GM18861 (cell line): ENCODE data around the gene RPL22.
"Not testable (repeated sequence)": the region's sequence is repeated elsewhere in the genome, so short reads cannot be mapped to it uniquely, and the experiment has no call there.

Experiments used
- ATAC-seq: cut with Tn5 transposase; IDR thresholded peaks from one replicate; pipeline ENCODE4 v1.9.1; 2021; ENCODE audit not compliant: unreplicated experiment

The RPL22 gene

DNA sequence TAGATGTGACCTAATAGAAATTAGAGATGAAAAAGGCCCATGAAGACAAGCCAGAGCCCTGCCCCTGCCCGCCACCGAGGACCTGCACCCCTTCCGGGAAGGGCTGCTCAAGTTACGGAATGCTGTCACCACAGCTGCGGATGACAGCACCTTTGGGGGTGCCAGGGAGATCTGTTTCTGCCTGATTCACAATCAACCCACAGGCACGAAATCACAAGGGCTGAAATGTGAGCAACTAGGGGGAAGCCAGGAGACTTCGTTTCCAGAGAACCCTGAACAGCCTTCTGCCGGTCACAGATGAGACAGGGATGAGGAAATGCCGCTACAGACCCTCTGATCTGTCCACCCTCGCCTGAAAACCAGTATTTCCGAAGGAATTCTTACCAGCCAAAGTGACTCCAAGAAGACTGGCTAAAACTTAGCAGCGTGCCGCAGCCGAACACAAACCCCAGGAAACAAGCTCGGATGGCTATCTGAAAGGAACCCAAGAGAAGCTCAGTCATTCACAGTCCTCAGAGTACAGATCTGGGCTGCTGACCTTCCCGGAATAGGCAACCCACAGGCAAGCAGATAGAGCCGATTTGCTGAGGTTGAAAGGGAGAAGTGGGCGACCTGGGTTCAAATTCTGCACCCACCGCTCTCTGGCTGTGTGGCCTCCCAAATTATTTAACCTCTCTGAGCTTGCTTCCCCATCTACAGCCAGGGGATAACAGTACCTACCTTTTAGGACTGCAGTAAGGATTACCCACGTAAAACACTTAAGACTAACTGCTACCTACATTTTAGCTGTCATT, 35.3 kb upstream of the RPL22 start:
- no peak for ATAC-seq

DNA sequence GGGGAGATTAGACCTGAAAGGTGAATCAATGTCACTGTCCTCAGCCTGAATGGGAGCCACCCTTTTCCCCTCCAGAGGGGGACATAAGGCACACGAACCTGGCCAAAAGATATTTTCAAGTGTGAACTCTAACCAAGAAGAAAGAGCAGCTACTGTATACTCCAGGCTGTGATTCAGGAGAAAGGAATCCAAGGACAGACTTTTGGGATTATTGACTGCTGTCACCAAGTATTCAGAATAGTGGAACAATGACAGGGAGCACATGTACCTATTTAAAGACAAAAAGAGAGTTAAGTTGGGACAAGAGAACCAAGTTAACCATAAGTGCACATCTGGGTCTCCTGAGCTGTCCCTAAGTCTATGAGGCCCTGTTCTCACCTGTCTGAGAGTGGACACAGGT, 34.0 kb upstream of the RPL22 start:
- ATAC-seq = no peak

GRCh38 chr1:6225651-6226050, 26.3 kb upstream of the RPL22 start:
- ATAC-seq = no peak

DNA sequence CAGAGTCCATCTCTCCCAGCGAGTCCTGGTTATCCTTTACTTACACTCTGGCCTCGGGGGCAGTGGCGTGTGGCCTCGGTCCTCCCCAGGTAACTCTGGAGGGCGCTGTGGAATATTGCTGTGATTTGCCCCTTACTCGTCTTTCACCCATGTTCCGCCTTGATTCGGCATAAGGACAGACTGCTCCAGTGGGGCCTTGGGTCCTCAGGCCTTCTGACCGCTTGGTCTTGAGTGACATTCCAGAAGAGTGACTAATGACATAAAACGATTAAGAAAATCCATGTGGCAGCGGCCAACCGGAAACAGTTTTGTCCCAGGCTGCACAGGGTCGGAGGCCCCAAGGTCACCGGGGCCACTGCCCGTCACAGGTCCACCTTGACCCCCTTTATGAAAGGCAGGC, 25.3 kb upstream of the RPL22 start:
- no peak for ATAC-seq

- ATAC-seq = no peak
Measured at GRCh38 chr1:6223617-6224016, 24.2 kb upstream of the RPL22 start.

GRCh38 chr1:6222636-6223035, 23.2 kb upstream of the RPL22 start:
- ATAC-seq = no peak

GRCh38 chr1:6221210-6221784, 21.9 kb upstream of the RPL22 start:
- ATAC-seq = no peak

DNA sequence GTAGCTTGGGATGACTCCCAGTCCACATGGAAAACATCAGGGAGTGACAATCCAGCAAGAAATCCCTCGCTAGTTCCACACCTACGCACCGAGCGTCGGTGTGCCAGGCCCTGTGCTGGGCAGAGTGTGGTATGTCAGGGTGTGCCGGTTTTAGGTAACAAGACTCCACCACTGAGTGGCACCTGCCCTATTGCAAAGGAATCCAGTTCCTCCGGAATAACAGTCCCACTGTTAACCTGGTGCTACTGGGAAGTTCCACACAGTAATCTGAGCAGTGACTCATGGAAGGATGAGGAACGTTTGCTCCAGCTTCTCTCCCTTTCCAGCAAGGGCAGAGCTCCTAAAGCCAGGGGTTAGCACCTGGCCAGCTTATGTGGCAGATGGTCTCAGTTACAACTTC, 20.8 kb upstream of the RPL22 start:
- ATAC-seq = no peak

DNA sequence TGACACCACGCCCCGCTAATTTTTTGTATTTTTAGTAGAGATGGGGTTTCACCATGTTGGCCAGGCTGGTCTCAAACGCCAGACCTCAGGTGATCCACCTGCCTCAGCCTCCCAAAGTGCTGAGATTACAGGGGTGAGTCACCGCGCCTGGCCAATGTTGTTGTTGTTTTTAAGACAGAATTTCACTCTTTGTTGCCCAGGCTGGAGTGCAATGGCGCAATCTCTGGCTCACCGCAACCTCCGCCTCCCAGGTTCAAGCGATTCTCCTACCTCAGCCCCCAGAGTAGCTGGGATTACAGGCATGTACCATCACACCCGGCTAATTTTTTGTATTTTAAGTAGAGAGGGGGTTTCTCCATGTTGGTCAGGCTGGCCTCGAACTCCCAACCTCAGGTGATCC, 20.2 kb upstream of the RPL22 start:
- not testable (repeated sequence) for ATAC-seq

DNA sequence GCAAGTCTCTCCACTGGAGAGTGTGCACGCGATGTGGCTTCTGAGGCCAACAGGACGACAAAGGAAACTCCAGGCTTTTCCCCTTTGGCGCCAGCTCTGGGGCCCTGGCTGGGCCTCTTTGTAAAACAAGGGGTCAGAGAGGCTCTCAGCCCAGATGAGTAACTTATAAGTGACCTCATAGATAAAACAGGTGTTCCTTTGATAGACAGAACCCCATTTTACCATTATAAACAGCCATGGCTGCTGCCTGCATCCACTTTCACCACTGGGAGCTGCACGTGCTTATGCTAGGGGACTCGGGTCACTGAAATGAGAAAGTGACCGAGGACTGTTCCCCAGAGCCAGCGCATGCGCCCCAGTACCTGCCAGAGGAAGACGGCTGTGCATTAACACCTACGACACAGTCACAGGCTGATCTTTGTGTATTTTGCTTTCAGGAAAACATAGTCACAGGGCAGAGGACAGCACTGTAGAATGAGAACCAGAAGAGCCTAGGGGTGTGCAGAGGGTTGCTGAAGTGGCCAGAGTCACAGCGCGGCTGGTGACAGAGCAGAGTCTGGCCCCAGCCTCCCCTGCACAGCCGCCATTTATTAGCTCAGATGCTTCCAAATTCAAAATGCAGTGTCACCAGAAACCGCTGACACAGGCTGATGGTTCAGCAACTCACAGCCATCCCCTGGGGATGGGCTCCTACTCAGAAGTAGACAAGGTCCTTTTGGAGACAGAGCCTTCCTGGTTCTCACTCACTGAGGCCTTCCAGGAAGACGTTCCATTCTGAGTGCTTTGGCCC, 19.2 kb upstream of the RPL22 start:
- no peak for ATAC-seq

GRCh38 chr1:6212193-6212959, 13.0 kb upstream of the RPL22 start:
- ATAC-seq = no peak

- no peak for ATAC-seq
Measured at GRCh38 chr1:6211731-6212130, 12.3 kb upstream of the RPL22 start.

- no peak for ATAC-seq
Measured at GRCh38 chr1:6210591-6211355, 11.4 kb upstream of the RPL22 start.

GRCh38 chr1:6209661-6210580, 10.5 kb upstream of the RPL22 start:
- no peak for ATAC-seq

DNA sequence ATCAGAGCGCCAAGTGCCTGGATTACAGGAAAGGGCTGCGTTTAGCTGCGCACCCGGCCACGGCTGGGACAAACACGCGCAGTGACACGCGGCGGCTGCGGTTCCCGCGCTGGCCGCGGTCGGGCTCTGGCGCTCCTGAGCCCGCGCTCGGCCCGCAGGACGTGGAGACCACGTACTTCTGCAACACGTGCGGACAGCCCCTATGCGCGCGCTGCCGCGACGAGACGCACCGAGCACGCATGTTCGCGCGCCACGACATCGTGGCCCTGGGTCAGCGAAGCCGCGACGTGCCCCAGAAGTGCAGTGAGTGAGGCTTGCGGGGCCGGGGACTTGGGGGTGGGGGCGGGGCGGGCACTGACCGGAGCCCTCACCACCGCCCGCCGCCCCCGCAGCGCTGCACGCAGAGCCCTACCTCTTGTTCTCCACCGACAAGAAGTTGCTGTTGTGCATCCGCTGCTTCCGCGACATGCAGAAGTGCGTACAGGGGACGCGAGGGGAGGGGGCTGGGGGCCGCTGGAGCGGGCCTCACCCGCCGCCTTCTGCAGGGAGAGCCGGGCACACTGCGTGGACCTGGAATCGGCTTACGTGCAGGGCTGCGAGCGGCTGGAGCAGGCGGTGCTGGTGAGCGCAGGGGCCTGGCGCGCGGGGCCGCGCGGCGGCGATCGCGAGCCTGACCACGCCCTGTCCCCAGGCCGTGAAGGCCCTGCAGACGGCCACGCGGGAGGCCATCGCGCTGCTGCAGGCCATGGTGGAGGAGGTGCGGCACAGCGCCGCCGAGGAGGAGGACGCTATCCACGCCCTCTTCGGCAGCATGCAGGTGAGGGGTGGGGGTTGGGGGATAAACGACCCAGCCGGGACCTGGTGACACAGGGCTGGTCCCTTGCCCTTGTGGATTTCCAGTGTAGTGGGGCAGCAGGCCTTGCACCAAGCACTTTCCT, 9.6 kb upstream of the RPL22 start:
- no peak for ATAC-seq

DNA sequence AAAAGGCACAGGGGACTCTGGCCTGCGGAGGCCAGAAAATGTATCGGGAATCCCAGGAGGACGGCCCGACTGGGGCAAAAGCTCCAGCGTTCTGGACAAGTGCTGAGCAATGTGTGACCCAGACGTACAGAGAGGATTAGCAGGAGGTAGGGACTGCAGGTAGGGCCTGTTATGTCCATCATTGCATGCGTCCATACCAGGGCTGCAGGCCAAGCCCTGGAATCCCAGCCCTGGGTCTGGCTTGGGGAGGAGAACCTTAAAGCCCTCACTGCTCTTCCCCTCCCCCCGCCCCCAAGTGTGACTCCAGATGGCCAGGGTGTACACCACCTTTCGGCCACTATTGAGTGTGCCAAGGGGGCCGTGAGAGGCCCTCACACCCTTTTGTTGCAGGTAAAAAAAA, 8.5 kb upstream of the RPL22 start:
- ATAC-seq = no peak

DNA sequence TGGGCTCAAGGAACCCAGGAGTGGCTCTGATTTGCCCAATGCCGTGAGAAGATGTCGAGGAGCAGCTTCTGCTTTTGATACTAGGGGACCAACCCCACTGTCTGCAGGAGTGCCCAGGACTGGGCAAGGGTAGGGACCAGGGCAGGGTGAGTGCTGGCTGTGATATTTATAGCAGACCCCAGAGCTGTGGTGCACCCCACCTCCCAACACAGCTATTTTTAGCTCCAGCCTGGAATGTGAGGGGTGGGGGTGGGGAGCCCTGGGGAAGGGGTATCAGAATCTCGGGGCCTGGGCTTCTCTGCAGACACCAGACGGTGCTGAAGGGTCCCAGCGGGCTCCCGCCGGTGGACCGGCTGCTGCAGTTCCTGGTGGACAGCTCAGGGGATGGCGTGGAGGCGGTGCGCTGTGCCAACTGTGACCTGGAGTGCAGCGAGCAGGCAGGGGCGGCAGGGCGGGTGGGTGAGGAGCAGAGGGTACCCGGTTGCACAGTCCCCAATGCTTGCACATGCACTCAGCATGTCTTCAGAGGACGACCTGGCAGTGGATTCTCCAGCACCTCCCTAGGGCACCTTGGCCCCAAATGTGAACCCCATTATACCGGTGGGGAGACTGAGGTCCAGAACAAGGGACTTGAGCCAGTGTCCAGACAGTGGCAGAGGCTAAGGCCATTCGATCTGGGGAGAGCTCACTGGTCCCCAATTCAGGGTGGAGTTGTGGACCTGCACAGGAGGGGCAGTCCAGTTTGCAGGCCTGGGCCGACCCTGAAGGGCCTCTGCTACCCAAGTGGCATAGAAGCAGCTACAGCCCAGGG, 7.9 kb upstream of the RPL22 start:
- no peak for ATAC-seq

DNA sequence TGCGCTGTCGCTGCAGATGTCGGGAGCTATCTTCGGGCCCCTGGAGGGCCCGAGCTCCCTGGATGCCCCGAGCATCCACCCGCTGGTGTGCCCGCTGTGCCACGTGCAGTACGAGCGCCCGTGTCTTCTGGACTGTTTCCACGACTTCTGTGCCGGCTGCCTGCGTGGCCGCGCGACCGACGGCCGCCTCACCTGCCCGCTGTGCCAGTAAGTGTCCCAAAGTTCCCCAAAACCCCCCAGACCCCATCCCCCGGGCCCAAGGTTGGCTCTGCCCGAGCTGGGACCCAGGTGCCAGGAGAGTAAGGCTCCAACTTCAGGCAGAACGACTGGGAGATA, 7.1 kb upstream of the RPL22 start:
- no peak for ATAC-seq
